Neural cell (in vitro differentiated cells): Measurements from ENCODE around the gene STX1B. TPM values are rescaled to one million over a fixed set of nuclear protein-coding genes. Genes with fewer than 3 reads are reported as not detected.

ENCODE experiments used
- H2AFZ ChIP-seq: fragments of 200-600, 300-800 bp; sonication (generic), shearing (Covaris generic); 2 replicates; pipeline ENCODE4 v1.6.0; 2014; ENCODE audit warnings: low read depth, mild to moderate bottlenecking, antibody characterized with exemption, low read length, moderate library complexity
- H3F3A ChIP-seq: fragments of 200-600 bp; shearing (Covaris generic); 2 replicates; pipeline ENCODE4 v1.6.1; 2016; ENCODE audit warnings: mild to moderate bottlenecking, moderate library complexity, mixed read lengths, antibody characterized with exemption, low read length; ENCODE audit not compliant: insufficient read depth, poor library complexity, severe bottlenecking
- H3K27ac ChIP-seq: fragments of 200-600, 300-800 bp; sonication (generic), shearing (Covaris generic); 2 replicates; pipeline ENCODE4 v1.5.1; 2014; ENCODE audit warnings: mild to moderate bottlenecking, low read length, moderate library complexity
- H3K27me3 ChIP-seq: fragments of 300-800, 200-600 bp; sonication (generic), shearing (Covaris generic); 2 replicates; pipeline ENCODE4 v1.6.0; 2014; ENCODE audit warnings: mild to moderate bottlenecking, low read depth, low read length, moderate library complexity; ENCODE audit not compliant: insufficient read depth
- H3K36me3 ChIP-seq: fragments of 300-800, 200-600 bp; sonication (generic), shearing (Covaris generic); 2 replicates; pipeline ENCODE4 v1.5.1; 2014; ENCODE audit warnings: mild to moderate bottlenecking, antibody characterized with exemption, low read length, moderate library complexity; ENCODE audit not compliant: insufficient read depth
- H3K4me2 ChIP-seq: fragments of 300-800, 200-600 bp; sonication (generic), shearing (Covaris generic); 2 replicates; pipeline ENCODE4 v1.6.0; 2014; ENCODE audit warnings: mild to moderate bottlenecking, low read length
- H3K4me3 ChIP-seq: fragments of 300-800, 200-600 bp; sonication (generic), shearing (Covaris generic); 2 replicates; pipeline ENCODE4 v1.5.1; 2014; ENCODE audit warnings: mild to moderate bottlenecking, low read length, moderate library complexity
- H3K79me2 ChIP-seq: fragments of 200-600 bp; shearing (Covaris generic); replicated peaks from 2 replicates; pipeline ENCODE4 v1.6.0; 2014; ENCODE audit warnings: mild to moderate bottlenecking, low read length, moderate library complexity; ENCODE audit not compliant: insufficient read depth
- H3K9ac ChIP-seq: fragments of 300-800, 200-600 bp; sonication (generic), shearing (Covaris generic); 2 replicates; pipeline ENCODE4 v1.6.1; 2016; ENCODE audit warnings: mild to moderate bottlenecking, low read length, mixed read lengths
- H3K9me2 ChIP-seq: fragments of 200-600 bp; shearing (Covaris generic); 2 replicates; pipeline ENCODE4 v1.6.1; 2016; ENCODE audit warnings: mild to moderate bottlenecking, low read length, mixed read lengths; ENCODE audit not compliant: insufficient read depth
- H3K9me3 ChIP-seq: fragments of 200-600, 300-800 bp; sonication (generic), shearing (Covaris generic); 2 replicates; pipeline ENCODE4 v1.6.1; 2016; ENCODE audit warnings: mild to moderate bottlenecking, mixed run types, low read length, moderate library complexity, mixed read lengths
- H4K20me1 ChIP-seq: fragments of 200-600 bp; shearing (Covaris generic); 2 replicates; pipeline ENCODE4 v1.6.1; 2016; ENCODE audit warnings: mild to moderate bottlenecking, mixed run types; ENCODE audit not compliant: insufficient read depth
- EP300 ChIP-seq: fragments of 450-650 bp; conservative IDR thresholded peaks from 2 replicates; pipeline ENCODE4 v1.6.1; 2014; ENCODE audit warnings: antibody characterized with exemption, mild to moderate bottlenecking, moderate library complexity; ENCODE audit not compliant: poor library complexity, severe bottlenecking
- EZH2 ChIP-seq: fragments of 200-600, 300-800 bp; shearing (Covaris generic), sonication (generic); IDR thresholded peaks from 2 replicates; pipeline ENCODE4 v1.6.1; 2014; ENCODE audit warnings: antibody characterized with exemption, low read length, borderline replicate concordance, mild to moderate bottlenecking; ENCODE audit not compliant: insufficient read depth, poor library complexity, severe bottlenecking
- MXI1 ChIP-seq: fragments of 450-650 bp; conservative IDR thresholded peaks from 2 replicates; pipeline ENCODE4 v1.6.1; 2014; ENCODE audit warnings: antibody characterized with exemption, mild to moderate bottlenecking; ENCODE audit not compliant: poor library complexity, severe bottlenecking
- POLR2AphosphoS5 ChIP-seq: IDR thresholded peaks from 2 replicates; pipeline ENCODE4 v1.6.1; 2012
- RAD21 ChIP-seq: fragments of 450-650 bp; conservative IDR thresholded peaks from 2 replicates; pipeline ENCODE4 v1.6.1; 2014; ENCODE audit warnings: antibody characterized with exemption, mild to moderate bottlenecking, moderate library complexity
- SMC3 ChIP-seq: fragments of 450-650 bp; conservative IDR thresholded peaks from 2 replicates; pipeline ENCODE4 v1.6.1; 2014; ENCODE audit warnings: antibody characterized with exemption, mild to moderate bottlenecking, moderate library complexity; ENCODE audit not compliant: poor library complexity
- TAF1 ChIP-seq: IDR thresholded peaks from 2 replicates; pipeline ENCODE4 v1.6.1; 2012; ENCODE audit warnings: low read depth
- polyA plus RNA-seq: library from polyadenylated mRNA; depleted of rRNA; stranded (reverse); fragments of >200 nt; gene quantifications from 2 replicates; pipeline ENCODE4 v1.2.3, GENCODE V29; 2014
- TF ChIP-seq, protein P1 (sequence below): IDR thresholded peaks from 2 replicates; pipeline ENCODE4 v1.6.1; 2012; ENCODE audit warnings: borderline replicate concordance
- TF ChIP-seq, protein P2 (sequence below): fragments of 450-650 bp; IDR thresholded peaks from 2 replicates; pipeline ENCODE4 v1.5.1; 2014; ENCODE audit warnings: antibody characterized with exemption, mild to moderate bottlenecking, moderate library complexity; ENCODE audit not compliant: poor library complexity, severe bottlenecking

Gene STX1B
- polyA plus RNA-seq, 1 donor from 2014 or later, result 4.5 TPM

DNA sequence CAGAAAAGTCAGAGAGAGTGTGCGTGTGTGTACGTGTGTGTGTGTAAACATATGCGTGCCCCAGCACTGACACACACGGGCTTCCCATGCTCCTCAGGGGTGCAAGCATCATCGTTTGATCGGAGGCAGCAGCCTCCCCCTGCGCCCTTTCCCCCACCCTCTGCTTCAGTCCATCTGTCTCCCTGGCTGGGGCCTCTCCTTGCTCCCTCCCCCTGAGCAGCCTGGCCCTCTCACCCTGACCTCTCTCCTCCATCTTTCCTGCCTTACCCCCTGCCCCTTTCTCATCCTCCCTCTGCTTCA is 4.4 kb downstream of the STX1B start:
- Histone ChIP-seq H3K36me3 (no peaks in the 10 kb centered on the region), H3K4me2 (no peak overlapping the region), H4K20me1 (no peaks in the 10 kb centered on the region), H3K27me3 (no peaks in the 10 kb centered on the region), H3K4me3 (no peak overlapping the region), H3K9me2 (no peaks in the 10 kb centered on the region), H3K9ac (no peak overlapping the region), H2AFZ (no peak overlapping the region), H3F3A (no peaks in the 10 kb centered on the region), H3K9me3 (no peaks in the 10 kb centered on the region), H3K79me2 (peaks cover 14% of the 10 kb centered on the region), H3K27ac (no peak overlapping the region)
- TF ChIP-seq RAD21, result no peak
- TF ChIP-seq EZH2, result no peak
- TF ChIP-seq, protein P1, sequence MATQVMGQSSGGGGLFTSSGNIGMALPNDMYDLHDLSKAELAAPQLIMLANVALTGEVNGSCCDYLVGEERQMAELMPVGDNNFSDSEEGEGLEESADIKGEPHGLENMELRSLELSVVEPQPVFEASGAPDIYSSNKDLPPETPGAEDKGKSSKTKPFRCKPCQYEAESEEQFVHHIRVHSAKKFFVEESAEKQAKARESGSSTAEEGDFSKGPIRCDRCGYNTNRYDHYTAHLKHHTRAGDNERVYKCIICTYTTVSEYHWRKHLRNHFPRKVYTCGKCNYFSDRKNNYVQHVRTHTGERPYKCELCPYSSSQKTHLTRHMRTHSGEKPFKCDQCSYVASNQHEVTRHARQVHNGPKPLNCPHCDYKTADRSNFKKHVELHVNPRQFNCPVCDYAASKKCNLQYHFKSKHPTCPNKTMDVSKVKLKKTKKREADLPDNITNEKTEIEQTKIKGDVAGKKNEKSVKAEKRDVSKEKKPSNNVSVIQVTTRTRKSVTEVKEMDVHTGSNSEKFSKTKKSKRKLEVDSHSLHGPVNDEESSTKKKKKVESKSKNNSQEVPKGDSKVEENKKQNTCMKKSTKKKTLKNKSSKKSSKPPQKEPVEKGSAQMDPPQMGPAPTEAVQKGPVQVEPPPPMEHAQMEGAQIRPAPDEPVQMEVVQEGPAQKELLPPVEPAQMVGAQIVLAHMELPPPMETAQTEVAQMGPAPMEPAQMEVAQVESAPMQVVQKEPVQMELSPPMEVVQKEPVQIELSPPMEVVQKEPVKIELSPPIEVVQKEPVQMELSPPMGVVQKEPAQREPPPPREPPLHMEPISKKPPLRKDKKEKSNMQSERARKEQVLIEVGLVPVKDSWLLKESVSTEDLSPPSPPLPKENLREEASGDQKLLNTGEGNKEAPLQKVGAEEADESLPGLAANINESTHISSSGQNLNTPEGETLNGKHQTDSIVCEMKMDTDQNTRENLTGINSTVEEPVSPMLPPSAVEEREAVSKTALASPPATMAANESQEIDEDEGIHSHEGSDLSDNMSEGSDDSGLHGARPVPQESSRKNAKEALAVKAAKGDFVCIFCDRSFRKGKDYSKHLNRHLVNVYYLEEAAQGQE, result no peak
- no peak for TF ChIP-seq EP300
- no peak for TF ChIP-seq TAF1
- TF ChIP-seq SMC3, result no peak
- no peak for TF ChIP-seq POLR2AphosphoS5
- TF ChIP-seq, protein P2, sequence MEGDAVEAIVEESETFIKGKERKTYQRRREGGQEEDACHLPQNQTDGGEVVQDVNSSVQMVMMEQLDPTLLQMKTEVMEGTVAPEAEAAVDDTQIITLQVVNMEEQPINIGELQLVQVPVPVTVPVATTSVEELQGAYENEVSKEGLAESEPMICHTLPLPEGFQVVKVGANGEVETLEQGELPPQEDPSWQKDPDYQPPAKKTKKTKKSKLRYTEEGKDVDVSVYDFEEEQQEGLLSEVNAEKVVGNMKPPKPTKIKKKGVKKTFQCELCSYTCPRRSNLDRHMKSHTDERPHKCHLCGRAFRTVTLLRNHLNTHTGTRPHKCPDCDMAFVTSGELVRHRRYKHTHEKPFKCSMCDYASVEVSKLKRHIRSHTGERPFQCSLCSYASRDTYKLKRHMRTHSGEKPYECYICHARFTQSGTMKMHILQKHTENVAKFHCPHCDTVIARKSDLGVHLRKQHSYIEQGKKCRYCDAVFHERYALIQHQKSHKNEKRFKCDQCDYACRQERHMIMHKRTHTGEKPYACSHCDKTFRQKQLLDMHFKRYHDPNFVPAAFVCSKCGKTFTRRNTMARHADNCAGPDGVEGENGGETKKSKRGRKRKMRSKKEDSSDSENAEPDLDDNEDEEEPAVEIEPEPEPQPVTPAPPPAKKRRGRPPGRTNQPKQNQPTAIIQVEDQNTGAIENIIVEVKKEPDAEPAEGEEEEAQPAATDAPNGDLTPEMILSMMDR, result no peak
- no peak for TF ChIP-seq MXI1

DNA sequence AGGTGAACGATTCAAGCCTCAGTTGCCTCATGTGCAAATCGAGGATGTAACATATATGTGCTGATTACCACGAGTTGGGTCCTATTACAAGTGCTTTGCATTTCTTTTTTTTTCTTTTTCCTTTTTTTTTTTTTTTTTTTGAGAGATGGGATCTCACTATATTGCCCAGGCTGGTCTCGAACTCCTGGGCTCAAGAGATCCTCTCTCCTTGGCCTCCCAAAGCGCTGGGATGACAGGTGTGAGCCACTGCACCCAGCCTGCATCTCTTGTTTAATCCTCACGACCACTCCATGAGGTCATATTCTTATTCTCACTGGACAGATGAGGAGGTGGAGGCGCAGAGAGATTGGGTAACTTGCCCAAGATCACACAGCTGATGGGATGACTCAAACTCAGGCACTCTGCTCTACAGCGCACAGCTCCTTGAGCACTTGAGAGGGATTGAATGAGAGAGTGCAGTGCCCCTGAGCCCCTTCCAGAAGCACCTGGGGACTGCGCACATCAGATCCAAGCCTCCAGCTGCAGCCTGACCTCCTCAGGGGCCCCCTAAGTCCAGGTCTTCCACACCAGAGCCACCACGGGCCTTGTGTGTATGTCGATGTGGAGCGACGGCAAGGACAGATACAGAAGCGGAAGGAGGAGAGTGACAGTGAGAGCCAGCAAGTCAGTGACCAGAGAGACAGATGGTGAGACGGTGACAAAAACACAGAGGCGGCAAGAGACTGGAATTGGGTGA is 4.9 kb downstream of the STX1B start:
- Histone ChIP-seq H3K9me3 (no peaks in the 10 kb centered on the region), H3K36me3 (no peaks in the 10 kb centered on the region), H3K79me2 (peaks cover 14% of the 10 kb centered on the region), H3K9me2 (no peaks in the 10 kb centered on the region), H3K27me3 (no peaks in the 10 kb centered on the region), H3K4me3 (no peak overlapping the region), H2AFZ (no peak overlapping the region), H3K4me2 (no peak overlapping the region), H4K20me1 (no peaks in the 10 kb centered on the region), H3K9ac (no peak overlapping the region), H3K27ac (no peak overlapping the region), H3F3A (no peaks in the 10 kb centered on the region)
- no peak for TF ChIP-seq EP300
- TF ChIP-seq, protein P2, result no peak
- TF ChIP-seq RAD21, result no peak
- no peak for TF ChIP-seq MXI1
- TF ChIP-seq, protein P1, result no peak
- TF ChIP-seq TAF1, result no peak
- TF ChIP-seq EZH2, result no peak
- no peak for TF ChIP-seq POLR2AphosphoS5
- TF ChIP-seq SMC3, result no peak
